Stimulated activated naive CD4-positive, alpha-beta T cell (primary cell): Measurements from ENCODE around the gene EXOSC5.
"Not testable (repeated sequence)": the region's sequence is repeated elsewhere in the genome, so short reads cannot be mapped to it uniquely, and the experiment has no call there.

Source experiments
- DNase-seq, 6 experiments: peaks; one replicate each; lab custom pipeline; 2025; lab: John Stamatoyannopoulos, UW

EXOSC5 gene

GRCh38 chr19:41366089-41366488 is 31.1 kb downstream of the EXOSC5 start:
- no peak for DNase-seq

GRCh38 chr19:41364524-41365391 is 32.4 kb downstream of the EXOSC5 start:
- no peak for DNase-seq

GRCh38 chr19:41363753-41364523 is 33.2 kb downstream of the EXOSC5 start, which contains the start of gene B9D2:
Gene B9D2 (minus strand): TSS chr19:41364149. CDS start chr19:41363519, 630 bp downstream.
- peak; percentile 93 to 100 (median 98) for DNase-seq

GRCh38 chr19:41363371-41363752 is 33.8 kb downstream of the EXOSC5 start:
- DNase-seq = no peak

- no peak for DNase-seq
These were observed 34.9 kb downstream of the EXOSC5 start for GRCh38 chr19:41362143-41362847.

- no peak for DNase-seq
These were observed 37.4 kb downstream of the EXOSC5 start for GRCh38 chr19:41359741-41360140.

GRCh38 chr19:41357746-41358145 is 39.4 kb downstream of the EXOSC5 start:
- no peak for DNase-seq

- DNase-seq = peak in 4 of 6 experiments; percentile 12 to 50 (median 35)
These were observed 40.0 kb downstream of the EXOSC5 start for GRCh38 chr19:41356984-41357739.

- no peak for DNase-seq
These were observed 41.4 kb downstream of the EXOSC5 start for GRCh38 chr19:41355802-41356201.

GRCh38 chr19:41355035-41355434 is 42.1 kb downstream of the EXOSC5 start:
- no peak for DNase-seq

- DNase-seq = no peak
These were observed 42.7 kb downstream of the EXOSC5 start for GRCh38 chr19:41354343-41354953.

- peak; percentile 90 to 94 (median 94) for DNase-seq
These were observed 43.5 kb downstream of the EXOSC5 start, which contains the start of gene TGFB1 for GRCh38 chr19:41353466-41354342. Gene TGFB1 (minus strand): TSS chr19:41353922. CDS start chr19:41353044, 878 bp downstream.

GRCh38 chr19:41352609-41353465 is 44.3 kb downstream of the EXOSC5 start:
- DNase-seq = peak; percentile 44 to 70 (median 64)

- DNase-seq = no peak
These were observed 44.9 kb downstream of the EXOSC5 start for GRCh38 chr19:41352279-41352608.

- peak; percentile 77 to 90 (median 84) for DNase-seq
These were observed 45.6 kb downstream of the EXOSC5 start for GRCh38 chr19:41351339-41352245.

- peak in 3 of 6 experiments; percentile 66 to 75 (median 69) for DNase-seq
These were observed 46.3 kb downstream of the EXOSC5 start for GRCh38 chr19:41350735-41351338.

GRCh38 chr19:41346916-41347315 is 50.2 kb downstream of the EXOSC5 start:
- DNase-seq = not testable (repeated sequence)
